Activated gamma-delta T cell treated with Interleukin-2 at 50 U/mL for 16 hours (primary cell): Measurements from ENCODE around the gene RICTOR.

Source experiments
- DNase-seq: peaks from one replicate; pipeline ENCODE4 v3.0.0-alpha.2; 2020

RICTOR gene

GRCh38 chr5:39074017-39074814 lies at the start of gene RICTOR:
RICTOR (minus strand) TSS chr5:39074399; CDS start chr5:39074377, 22 bp downstream.
- peak; percentile 89 for DNase-seq

- DNase-seq, result no peak
Measured at GRCh38 chr5:39121922-39122321, 47.7 kb upstream of the RICTOR start.

GRCh38 chr5:39121315-39121714 lies 47.1 kb upstream of the RICTOR start:
- no peak for DNase-seq

- no peak for DNase-seq
Measured at GRCh38 chr5:39120052-39120420, 45.8 kb upstream of the RICTOR start.

GRCh38 chr5:39119404-39120051 lies 45.3 kb upstream of the RICTOR start:
- DNase-seq, result no peak

- no peak for DNase-seq
Measured at GRCh38 chr5:39118638-39119037, 44.4 kb upstream of the RICTOR start.

- DNase-seq, result no peak
Measured at GRCh38 chr5:39117401-39117800, 43.2 kb upstream of the RICTOR start.

GRCh38 chr5:39116344-39117170 lies 42.4 kb upstream of the RICTOR start:
- no peak for DNase-seq

- DNase-seq, result no peak
Measured at GRCh38 chr5:39115644-39116343, 41.6 kb upstream of the RICTOR start.

GRCh38 chr5:39114155-39114554 lies 40.0 kb upstream of the RICTOR start:
- no peak for DNase-seq

- no peak for DNase-seq
Measured at GRCh38 chr5:39113354-39113953, 39.3 kb upstream of the RICTOR start.

GRCh38 chr5:39109606-39110005 lies 35.4 kb upstream of the RICTOR start:
- no peak for DNase-seq

GRCh38 chr5:39108987-39109386 lies 34.8 kb upstream of the RICTOR start:
- no peak for DNase-seq

GRCh38 chr5:39107350-39107749 lies 33.2 kb upstream of the RICTOR start:
- no peak for DNase-seq

- no peak for DNase-seq
Measured at GRCh38 chr5:39106322-39106721, 32.1 kb upstream of the RICTOR start.

GRCh38 chr5:39104221-39104620 lies 30.0 kb upstream of the RICTOR start:
- DNase-seq, result no peak

GRCh38 chr5:39102684-39103155 lies 28.5 kb upstream of the RICTOR start:
- DNase-seq, result no peak

- DNase-seq, result no peak
Measured at GRCh38 chr5:39100851-39101396, 26.7 kb upstream of the RICTOR start.

- DNase-seq, result no peak
Measured at GRCh38 chr5:39100301-39100850, 26.2 kb upstream of the RICTOR start.

GRCh38 chr5:39099831-39100230 lies 25.6 kb upstream of the RICTOR start:
- DNase-seq, result no peak

GRCh38 chr5:39093352-39093751 lies 19.2 kb upstream of the RICTOR start:
- no peak for DNase-seq
